WTC11 (cell line): Measurements from ENCODE around the gene SLC19A1.

ENCODE experiments used
- CTCF ChIP-seq: fragments of 200-600 bp; IDR thresholded peaks from 2 replicates; pipeline ENCODE4 v1.8.0; 2022; ENCODE audit warnings: antibody characterized with exemption
- TF ChIP-seq, protein P1 (sequence below): sonication (generic); formaldehyde crosslinking; IDR thresholded peaks from 2 replicates; pipeline ENCODE4 v1.8.1; 2022; ENCODE audit warnings: low read depth, mild to moderate bottlenecking, moderate library complexity, missing genetic modification reagents, borderline replicate concordance
- TF ChIP-seq, protein P2 (sequence below): sonication (generic); formaldehyde crosslinking; IDR thresholded peaks from 2 replicates; pipeline ENCODE4 v1.8.0; 2022; ENCODE audit warnings: mild to moderate bottlenecking, missing genetic modification reagents
- TF ChIP-seq, protein P3 (sequence below): sonication (generic); formaldehyde crosslinking; IDR thresholded peaks from 2 replicates; pipeline ENCODE4 v1.8.1; 2023; ENCODE audit warnings: mild to moderate bottlenecking, missing genetic modification reagents

DNA sequence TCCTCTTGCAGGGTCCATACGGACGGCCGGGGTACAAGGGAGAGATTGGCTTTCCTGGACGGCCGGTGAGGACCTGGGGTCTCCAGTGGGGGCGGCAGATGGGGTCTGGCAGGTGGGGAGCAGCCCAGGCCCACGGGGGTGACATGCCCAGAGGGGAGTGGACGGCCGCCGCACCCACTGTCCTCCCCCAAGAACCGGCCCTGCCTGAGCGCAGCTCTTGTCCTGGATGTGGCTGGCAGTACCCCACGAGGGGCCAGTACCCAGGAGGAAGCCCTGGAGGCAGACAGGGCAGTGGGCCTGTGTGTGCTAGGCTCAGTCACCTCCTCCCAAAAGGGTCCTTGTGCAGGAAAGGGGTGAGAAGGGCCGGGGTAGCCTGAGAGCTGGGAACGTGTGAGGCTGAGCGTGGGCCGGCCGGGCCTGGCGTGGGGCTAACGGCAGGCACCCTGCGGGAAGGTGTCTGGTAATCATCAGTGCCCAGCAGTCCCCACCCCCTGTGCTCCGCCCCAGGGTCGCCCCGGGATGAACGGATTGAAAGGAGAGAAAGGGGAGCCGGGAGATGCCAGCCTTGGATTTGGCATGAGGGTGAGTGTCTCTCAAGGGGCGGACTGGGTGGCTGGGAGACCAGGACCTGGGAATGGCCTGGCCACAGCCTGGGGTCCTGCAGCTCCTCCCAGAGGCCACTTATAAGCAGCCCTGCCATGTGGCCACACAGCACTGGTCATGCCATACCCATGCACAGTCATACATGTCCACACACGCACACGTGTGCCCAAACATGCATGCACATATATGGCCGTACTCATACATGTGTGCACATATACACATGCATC, 47.2 kb downstream of the SLC19A1 start:
- TF ChIP-seq, protein P1, sequence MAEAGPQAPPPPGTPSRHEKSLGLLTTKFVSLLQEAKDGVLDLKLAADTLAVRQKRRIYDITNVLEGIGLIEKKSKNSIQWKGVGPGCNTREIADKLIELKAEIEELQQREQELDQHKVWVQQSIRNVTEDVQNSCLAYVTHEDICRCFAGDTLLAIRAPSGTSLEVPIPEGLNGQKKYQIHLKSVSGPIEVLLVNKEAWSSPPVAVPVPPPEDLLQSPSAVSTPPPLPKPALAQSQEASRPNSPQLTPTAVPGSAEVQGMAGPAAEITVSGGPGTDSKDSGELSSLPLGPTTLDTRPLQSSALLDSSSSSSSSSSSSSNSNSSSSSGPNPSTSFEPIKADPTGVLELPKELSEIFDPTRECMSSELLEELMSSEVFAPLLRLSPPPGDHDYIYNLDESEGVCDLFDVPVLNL (CRISPR knock-in tag), result no peak
- TF ChIP-seq, protein P2, sequence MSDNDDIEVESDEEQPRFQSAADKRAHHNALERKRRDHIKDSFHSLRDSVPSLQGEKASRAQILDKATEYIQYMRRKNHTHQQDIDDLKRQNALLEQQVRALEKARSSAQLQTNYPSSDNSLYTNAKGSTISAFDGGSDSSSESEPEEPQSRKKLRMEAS (CRISPR knock-in tag), result no peak
- no peak for TF ChIP-seq CTCF
- TF ChIP-seq, protein P3, sequence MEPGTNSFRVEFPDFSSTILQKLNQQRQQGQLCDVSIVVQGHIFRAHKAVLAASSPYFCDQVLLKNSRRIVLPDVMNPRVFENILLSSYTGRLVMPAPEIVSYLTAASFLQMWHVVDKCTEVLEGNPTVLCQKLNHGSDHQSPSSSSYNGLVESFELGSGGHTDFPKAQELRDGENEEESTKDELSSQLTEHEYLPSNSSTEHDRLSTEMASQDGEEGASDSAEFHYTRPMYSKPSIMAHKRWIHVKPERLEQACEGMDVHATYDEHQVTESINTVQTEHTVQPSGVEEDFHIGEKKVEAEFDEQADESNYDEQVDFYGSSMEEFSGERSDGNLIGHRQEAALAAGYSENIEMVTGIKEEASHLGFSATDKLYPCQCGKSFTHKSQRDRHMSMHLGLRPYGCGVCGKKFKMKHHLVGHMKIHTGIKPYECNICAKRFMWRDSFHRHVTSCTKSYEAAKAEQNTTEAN (CRISPR knock-in tag), result no peak
